Measurements from ENCODE around the gene LRP1B.

GRCh38 chr2:140552634-140553033, 1578.2 kb downstream of the LRP1B start:
- TF ChIP-seq CTCF (IDR thresholded peaks at IDR 0.05; ENCODE audit: low read length) (no peak), EZH2 (IDR thresholded peaks at IDR 0.05; ENCODE audit: borderline replicate concordance, low read length) (no peak)
